Hematopoietic multipotent progenitor cell (in vitro differentiated cells): ENCODE measurements around the gene RBBP8NL. TPM values are rescaled to one million over a fixed set of nuclear protein-coding genes. Genes with fewer than 3 reads are reported as not detected.
A peak's percentile ranks its signal among the peaks of the same experiment; 100 is the strongest.

Experiments used
- DNase-seq, 3 donors: peaks; one replicate each; pipeline ENCODE4 v3.0.0-alpha.2; 2011 to 2015; ENCODE audit warnings: low read depth in 2 of 3, low spot score in 2 of 3
- total RNA-seq: library from RNA; depleted of rRNA; stranded (reverse); fragments of >200 nt; gene quantifications from one replicate; pipeline ENCODE4 v1.2.3, GENCODE V29; 2012

RBBP8NL gene
- total RNA-seq, 1 donor, result not detected

DNA sequence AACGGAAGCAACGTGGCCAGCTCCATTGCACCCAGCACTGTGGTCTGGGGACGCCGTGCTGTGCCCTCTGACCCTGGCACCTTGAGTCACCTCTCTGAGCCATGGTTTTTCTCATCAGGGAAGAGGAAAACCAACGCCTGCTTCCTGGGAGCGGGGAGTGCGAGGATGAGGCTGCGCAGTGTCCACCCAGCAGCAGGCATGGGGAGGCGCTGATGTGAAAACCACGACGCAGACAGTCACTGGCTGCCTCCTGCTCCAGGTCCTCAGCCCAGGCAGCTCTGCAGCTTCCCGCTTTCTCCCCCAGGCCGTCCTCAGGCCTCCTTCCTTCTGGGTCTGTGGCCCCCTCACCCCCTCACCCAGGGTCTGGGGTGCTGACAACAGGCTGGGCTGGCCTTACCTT is 34.5 kb upstream of the RBBP8NL start:
- DNase-seq, result no peak

DNA sequence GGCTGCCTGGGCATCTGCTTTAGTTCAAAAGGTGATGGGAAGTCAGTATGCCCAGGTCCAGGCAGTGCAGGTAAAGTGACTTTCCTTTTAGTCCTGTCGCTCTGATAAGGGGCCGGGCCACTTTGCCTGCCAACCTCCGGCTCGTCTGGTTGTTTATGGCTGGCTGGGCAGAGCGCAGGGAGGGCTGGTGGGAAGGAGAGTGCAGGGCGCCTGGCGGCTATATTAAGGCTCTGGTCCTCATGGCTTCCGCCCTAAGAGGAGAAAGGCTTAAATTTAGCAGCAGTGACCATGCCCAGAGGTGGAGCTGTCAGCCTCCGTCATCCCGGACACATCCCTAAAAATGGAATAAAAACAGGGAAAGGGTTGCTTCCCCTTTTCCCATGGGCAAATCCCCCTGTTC is 33.8 kb upstream of the RBBP8NL start:
- DNase-seq, result no peak

DNA sequence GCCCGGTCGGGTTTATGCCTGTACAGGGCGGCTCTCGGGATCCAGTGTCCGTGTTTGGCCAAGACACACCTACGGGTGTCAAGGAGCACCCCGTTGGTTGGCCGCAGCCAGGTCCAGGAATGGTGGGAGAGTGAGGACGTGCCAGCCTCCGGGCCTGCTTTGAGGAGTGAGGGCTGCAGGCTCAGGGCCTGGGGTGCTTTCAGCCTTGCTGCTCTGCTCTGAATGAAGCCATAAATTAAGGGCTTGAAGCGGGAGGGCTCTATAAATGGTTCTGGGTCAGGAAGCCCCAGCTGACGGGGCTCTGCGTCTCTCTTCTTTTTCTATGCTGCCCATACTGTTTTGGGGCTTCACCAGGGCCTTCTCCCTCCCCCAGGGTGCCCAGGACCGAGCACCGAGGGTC is 33.3 kb upstream of the RBBP8NL start:
- no peak for DNase-seq

DNA sequence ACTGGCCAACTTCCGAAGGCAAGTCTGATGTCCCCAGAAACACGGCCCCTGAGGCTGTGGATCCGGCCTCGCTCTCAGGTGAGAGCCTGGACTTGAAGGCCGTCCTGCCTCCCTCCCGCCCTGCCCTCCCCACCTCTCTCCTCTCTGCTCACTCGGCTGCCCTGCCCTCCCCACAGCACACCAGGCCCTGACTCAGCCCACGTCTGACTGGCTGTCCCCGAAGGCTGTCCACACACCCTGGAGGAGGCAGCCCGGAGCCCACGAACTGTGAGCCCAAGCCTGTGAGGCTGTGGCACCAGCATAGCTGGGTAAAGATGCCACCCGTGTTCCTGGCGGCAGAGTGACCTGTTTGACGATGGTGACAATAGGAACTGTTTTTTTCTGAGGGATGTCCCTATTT is 32.1 kb upstream of the RBBP8NL start:
- DNase-seq, result no peak

DNA sequence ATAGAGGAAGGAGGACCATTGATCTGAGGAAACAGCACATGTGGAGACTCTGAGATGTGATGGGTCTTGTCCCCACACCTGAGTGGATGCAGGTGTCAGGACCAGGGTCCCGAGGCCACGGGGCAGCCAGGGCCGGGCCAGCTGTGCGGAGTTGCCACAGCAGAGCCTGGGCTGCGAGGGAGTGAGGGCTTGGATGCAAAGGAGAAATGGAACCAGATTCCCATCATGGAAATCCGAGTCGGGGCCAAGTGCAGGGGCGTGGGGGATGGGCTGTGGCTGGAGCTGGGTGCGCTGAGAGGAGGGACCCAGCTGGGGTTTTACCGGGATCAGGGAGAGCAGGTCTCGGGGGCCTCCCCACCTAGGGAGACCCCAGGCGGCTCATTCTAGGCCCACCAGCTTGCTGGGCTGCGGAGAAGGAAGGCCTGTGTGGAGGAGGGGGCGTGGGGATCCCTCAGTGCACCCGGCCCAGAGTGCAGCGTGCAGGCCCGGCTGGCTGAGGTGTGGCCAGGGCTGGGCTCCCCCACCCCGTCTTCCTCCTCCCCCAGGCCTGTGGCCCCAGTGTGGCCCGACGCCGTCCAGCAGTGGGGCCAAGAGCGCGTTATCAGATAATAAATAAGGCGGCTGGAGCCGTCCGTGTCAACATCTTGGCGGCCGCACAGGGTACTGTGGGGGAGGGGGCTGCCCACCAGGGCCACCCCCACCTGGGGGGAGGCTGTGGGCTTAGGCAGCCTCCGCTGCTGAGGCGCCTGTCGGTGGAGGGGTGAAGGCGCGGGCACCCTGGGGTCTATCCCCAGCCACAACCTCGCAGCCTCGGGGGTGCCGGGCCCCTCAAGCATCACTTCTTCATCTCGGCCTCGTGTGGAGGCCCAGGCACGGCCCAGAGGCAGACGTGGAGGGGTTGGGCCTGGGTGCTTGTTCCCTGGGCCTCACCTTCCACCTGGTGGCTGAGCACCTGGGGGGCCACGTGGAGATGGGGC is 31.2 kb upstream of the RBBP8NL start:
- DNase-seq, result no peak

DNA sequence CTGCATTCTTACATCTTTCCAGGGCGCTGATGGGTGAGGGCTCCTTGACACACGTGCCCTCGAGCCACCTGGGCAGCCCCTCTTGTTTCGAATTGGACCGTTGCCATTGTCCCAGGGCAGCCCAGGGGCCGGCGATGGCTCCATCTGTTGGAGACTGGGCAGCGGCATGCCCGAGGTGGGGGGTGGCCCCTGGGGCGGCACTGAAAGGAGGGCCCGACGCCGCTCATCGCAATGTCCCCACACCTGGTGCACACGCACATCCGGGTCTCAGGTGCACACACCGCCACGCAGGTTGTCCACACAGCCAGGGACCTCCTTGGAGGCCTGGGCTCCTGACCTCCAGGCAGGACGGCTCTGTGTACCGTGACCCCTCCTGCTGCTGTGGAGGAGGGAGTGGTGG is 30.5 kb upstream of the RBBP8NL start:
- no peak for DNase-seq

DNA sequence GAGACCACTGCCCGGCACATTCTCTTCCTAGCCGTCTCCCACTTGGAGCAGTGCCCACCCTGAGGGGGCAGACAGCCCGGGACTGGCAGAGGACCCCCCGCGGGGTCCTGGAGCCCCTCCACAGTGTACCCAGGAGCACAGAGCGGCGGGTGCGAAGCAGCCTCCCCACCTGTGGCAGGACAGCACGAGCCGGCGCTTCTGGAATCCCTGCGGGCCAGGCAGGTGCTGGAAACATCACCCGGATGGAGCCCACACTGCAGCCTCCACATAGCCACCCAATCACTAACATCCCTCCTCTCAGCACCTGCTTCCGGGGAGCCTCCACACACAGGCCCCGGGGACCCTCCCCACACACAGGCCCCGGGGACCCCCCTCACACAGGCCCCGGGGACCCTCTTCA is 29.8 kb upstream of the RBBP8NL start:
- no peak for DNase-seq

DNA sequence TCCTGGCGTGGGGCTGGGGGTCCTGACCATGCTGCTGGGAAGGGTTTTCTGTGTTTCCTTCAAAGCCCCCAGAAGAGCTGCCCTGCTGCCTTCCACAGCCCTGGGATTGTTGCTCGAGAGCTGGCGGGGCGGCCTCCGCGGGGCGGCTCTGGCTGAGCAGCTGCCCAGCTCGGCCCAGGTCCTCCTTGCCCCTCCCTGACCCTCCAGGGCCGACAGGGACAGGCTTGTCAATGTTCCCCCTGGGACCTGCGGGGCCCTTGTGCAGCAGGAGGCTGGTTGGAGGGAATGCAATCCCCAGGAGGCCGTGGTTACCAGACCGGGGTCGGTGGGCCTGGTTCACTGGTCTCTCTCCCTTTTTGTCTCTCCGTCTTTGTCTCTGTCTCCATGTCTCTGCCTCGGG is 28.6 kb upstream of the RBBP8NL start:
- DNase-seq, result no peak

DNA sequence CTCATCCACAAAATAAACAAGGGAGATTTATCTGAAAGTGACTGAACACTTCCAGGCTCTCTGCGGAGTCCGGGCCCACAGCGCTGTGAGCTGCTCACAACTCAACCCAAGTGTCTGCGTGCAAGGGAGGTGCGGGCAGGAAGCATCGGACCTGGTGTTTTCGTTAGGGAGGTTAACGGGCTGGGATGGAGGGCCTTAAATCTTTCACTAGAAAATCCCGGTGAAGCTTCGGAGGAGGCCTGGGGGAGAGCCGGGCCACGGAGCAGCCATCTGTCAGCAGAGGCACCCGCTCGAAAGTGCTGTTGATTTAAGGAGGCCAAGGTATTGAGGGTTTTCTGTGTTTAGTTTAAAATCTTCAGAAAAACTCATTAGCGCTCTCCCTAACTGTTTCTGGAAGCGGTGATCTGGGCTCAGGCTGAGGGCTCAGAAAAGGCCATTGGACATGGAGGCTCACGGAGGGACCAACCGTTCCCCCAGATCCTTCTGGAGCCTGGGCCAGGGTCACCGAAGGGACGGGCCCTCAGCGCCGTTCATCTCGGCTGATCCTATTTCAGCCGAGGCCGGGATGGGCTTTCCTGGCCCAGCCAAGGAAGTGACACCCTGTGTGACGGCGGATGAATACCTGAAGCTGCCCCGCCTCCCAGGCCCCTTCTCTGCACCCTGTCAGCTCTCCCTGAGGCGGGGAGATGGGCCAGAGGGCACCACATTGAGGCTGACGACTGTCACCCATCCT is 27.7 kb upstream of the RBBP8NL start:
- no peak for DNase-seq

DNA sequence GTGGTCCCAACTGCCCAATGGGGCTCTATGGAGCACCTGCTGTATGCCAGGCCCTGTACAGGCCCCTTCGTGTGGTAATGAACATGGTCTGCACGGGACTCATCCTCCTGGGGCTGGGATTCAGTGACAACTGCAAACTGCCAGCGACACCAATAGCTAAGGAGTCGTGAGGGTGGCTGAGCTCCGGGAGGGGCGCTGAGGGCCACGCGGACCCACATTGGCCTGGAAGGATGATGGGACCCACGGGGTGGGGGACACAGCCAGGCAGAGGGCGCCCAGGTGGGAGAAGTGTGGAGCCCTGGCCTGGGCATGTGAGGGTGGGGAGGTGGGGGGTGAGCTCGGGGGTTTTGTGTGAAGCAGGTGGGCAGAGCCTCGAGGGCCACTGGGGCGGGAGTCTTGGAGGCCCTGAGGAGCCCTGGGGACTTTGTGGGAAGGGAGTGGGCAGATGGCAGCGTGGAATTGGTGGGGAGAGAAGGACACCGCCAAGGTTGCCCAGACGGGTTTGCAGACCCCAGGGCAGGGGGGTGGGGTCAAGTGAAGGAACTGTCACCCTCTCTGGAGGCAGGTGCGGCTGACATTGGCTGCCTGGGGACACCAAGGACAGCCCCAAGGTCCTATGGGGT is 26.0 kb upstream of the RBBP8NL start:
- DNase-seq, result no peak

DNA sequence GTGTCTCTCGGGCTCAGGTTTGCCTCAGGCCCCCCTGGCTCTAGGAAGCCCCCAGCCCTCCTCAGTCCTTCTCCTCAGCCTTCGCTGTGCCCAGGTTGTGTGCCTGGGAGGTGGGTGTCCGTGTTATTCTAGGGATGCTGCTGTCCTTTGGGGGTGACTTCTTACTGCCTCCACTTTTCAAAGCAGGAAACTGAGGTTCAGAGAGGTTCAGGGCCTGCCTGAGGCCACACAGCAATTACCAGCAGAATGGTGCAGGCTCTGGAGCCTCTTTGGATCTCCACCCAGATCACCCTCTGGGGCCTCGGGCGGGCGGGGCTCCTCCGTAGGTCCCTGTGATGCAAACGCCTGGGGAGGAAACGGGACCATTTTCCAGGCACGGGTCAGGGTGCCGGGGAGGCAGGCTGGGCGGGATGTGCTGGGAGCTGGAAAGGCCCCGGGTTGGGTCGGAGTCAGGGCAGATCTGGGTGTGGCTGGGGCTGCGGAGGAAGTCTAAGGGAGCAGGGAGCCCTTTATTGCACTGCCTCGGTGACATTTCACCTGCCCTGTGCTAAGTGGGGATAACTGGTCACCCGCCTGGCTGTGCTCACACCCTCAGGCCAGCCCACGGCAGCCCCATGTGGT is 25.2 kb upstream of the RBBP8NL start:
- DNase-seq, result no peak

DNA sequence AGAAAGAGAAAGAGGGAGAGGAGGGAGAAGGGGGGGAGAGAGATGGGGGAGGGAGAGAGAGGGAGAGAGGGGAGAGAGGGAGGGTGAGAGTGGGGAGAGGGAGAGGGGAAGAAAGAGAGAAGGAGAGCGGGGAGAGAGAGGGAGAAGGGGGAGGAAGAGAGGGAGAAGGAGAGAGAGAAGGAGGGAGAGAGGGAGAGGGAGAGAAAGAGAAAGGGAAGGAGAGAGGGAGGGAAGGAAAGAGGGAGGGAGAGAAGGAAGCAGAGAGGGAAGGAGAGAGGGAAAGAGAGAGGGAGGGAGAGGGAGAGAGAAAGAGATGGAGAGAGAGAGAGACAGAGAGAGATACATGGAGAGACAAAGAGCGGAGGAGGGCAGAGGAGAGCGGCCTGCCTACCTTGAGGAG is 24.6 kb upstream of the RBBP8NL start:
- no peak for DNase-seq

DNA sequence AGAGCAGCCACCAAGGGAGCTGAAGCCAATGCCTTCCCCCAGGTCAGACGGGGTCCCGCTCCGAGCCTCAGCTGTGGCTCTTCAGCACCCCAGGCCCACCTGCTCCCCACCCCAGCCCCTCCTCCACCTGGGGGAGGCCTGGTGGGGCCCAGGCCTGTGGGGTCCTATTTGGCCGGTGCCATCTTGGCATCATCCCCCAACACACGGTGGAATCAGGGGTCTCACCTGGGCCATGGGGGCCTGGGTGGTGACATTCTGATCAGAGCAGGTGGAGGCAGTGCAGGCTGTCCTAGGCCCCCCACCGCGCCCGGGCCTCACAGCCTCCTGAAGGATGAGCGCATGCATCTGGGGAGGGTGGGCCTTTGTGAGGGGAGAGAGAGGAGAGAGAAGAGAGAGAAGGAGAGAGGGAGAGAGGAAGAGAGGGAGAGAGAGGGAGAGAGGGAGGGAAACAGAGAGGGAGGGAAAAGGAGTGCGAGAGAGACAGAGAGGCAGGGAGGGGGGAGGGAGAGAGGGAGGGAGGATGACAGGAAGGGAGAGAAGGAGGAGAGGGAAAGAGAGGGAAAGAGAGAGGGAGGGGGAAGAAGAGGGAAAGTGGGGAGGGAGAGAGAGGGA is 23.9 kb upstream of the RBBP8NL start:
- DNase-seq, result no peak

DNA sequence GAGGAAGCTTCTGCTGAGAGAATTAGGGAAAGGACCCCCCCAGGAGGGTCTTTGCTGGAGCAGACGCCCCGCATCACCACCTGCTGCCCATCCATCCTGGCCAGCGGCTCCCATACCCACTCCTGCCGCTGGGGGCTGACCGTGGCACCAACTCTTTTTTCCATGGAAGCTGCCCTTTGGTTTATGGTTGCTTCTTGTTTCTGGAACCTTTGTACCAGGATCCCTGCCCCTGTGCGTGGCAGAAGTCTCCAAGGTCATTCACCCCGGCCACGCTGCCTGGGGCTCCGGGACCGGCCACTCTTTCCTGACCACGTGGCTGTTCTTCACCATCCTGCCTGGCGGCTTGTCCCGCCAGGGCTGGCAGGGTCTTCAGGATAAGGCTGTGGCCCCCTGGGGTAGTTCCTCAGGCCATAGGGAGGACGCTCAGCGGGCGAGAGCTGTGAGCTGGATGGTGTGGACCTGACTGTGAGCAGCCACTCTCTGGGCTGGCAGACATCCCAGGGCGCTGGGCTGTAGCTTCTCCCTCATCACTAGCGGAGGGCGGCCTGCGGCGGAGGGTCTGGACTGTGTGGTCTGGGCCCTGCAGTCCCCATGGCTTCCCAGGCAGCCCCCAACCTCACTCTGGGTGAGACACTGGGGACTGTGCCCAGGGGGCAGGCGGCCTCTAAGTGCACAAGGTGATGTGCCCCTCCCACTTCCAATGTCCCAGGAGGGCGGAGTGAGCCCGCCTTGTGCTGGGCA is 22.8 kb upstream of the RBBP8NL start:
- no peak for DNase-seq

DNA sequence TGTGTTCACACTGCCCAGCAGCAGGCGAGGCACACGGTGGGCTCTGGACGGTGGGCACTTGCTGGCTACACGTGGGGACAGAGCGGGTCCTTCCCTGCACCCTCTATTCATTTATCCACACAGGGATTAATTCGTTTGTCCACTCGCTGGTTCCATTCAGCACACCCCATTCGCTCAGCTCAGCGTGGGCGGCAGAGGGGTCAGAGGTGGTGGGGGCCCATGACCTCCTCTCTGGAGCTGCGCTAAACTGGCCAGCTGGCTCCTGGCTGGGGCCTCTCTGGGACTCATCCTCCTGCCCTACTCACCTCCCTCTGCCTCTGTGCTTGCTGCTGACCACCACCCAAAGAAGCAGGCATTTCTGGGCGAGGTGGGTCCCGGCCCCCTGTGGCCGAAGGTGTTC is 21.4 kb upstream of the RBBP8NL start:
- no peak for DNase-seq

DNA sequence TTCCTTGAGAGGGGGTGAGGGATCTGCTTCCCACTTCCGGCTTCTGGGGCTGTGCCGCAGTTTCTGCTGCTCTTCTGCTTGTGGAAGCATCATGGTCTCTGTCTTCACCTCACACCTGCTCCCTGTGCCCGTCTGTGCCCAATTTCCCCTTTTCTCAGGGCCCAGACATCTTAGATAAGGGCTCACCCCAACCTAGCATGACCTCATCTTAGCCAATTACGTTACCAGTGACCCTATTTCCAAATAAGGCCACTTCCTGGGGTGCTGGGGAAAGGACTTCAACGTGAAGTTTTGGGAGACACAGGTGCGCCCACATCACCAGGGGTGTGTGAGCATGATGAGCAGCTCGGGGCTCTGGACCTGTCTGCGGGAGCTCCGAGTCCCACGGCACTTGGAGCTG is 20.7 kb upstream of the RBBP8NL start:
- peak in 2 of 3 donors; percentile 13 to 21 for DNase-seq

DNA sequence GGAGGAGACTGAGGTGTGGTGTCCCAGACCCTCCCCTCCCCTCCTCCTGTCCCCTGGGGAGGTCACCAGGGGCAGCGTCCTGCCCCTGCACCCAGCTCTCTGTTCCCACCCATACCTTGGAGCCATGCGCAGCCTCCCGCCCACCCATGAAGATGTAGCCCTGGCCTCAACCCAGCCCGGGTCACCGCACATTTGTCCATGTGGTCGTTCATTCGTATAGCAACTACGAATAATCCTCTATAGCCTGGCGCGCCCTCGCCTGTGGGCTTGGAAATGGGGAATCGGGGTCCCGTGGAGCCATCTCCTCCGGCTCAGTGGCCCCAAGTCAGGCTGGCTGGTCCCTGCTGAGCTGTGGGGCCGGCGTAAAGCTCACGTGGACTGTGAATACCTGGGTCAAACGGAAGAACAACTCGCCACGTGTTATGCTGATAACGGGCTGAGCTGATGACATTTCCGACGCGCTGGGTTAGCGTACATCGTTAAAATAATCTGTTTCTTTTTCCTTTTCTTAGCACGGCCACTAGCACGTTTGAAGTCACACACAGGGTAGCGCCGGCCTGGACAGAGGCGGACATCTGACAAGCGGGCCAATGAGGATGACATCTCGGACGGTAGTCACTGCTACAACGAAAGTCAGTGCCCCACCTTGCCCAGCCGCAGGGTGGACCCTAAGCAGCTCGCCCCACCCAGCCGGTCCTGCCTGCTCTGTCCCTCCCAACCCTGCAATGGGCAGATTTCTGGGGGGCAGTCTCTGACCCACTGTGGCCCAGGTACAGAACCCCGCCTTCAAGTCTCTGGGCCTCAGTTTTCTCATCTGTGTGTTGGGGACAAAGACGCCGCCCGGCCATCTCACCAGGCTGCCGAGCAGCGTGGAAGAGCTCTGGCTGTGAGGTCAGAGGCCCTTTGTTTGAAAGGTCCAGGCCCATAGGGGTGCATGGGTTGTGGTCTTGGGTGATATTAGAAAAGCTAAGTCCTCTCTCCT is 19.8 kb upstream of the RBBP8NL start:
- DNase-seq, result no peak

DNA sequence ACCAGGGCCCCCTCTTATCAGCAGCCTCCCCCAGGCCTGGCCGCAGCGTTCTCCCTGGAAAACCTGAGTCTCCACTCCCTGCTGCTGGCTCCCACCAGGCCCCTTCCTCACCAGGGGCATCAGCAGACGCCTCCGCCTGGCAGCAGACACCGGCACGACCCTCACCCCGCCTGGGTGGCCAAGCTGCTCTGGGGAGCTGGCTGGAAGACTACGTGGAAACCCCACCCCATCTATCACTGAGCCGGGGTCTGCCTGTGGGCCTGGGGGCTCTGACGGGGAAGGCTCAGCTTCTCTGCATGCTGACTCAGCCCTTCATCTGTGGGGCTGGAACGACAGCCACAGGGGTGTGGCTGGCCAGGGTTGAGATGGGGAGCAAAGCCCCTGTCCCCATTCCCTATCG is 19.1 kb upstream of the RBBP8NL start:
- no peak for DNase-seq
